ENCODE results near the gene CCBE1. TPM values are rescaled to one million over a fixed set of nuclear protein-coding genes. Genes with fewer than 3 reads are reported as not detected.
A peak's percentile ranks its signal among the peaks of the same experiment; 100 is the strongest.

The CCBE1 gene
- total RNA-seq, 1 donor from 2014 or later: 14.0 TPM

DNA sequence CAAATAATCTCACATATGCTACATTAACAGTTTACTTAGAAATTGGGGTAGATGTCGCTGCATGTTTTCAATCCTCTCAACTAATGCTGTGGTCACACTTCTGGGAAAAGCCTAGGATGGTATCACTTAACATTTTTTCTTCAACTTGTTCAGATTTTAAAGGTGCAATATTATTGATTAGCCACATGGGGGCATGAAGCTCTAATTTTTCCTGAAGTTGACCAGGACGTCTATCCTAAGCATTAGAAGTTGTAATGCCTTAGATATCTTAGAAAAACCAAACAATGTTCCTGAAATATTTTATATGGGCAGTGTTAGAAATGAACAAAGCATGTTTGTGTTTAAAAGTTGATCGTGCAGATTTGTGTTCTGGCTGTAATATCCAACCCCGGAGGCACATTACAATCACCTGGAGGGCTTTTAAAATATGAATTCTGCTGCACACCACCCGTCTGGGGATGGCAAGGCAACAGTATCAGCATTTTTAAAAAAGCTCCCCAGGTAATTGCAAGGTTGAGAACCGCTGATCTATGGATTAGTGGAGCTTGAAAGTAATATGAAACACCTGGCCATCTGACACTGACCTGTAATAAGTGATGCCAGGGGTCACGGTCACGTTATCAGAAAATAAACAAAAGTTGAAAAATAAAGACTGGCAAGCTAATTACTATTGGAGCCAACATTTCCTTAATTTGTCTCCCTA is 237.7 kb downstream of the CCBE1 start:
- H3K9me3 ChIP-seq: no peaks in the 10 kb centered on the region
- H3K4me3 ChIP-seq: no peak overlapping the region
- no peaks in the 10 kb centered on the region for H3K27me3 ChIP-seq (ENCODE audit: low read depth)
- TF ChIP-seq, protein P1, sequence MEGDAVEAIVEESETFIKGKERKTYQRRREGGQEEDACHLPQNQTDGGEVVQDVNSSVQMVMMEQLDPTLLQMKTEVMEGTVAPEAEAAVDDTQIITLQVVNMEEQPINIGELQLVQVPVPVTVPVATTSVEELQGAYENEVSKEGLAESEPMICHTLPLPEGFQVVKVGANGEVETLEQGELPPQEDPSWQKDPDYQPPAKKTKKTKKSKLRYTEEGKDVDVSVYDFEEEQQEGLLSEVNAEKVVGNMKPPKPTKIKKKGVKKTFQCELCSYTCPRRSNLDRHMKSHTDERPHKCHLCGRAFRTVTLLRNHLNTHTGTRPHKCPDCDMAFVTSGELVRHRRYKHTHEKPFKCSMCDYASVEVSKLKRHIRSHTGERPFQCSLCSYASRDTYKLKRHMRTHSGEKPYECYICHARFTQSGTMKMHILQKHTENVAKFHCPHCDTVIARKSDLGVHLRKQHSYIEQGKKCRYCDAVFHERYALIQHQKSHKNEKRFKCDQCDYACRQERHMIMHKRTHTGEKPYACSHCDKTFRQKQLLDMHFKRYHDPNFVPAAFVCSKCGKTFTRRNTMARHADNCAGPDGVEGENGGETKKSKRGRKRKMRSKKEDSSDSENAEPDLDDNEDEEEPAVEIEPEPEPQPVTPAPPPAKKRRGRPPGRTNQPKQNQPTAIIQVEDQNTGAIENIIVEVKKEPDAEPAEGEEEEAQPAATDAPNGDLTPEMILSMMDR (IDR thresholded peaks at IDR 0.05): peak; percentile 53
- no peaks in the 10 kb centered on the region for H3K36me3 ChIP-seq
- DNase-seq: no peak
- H3K27ac ChIP-seq: no peak overlapping the region
- peak; percentile 58 to 72 for ATAC-seq
- H3K4me1 ChIP-seq: no peaks in the 10 kb centered on the region
- intact Hi-C loops (cut with DNase I): no loop called here

DNA sequence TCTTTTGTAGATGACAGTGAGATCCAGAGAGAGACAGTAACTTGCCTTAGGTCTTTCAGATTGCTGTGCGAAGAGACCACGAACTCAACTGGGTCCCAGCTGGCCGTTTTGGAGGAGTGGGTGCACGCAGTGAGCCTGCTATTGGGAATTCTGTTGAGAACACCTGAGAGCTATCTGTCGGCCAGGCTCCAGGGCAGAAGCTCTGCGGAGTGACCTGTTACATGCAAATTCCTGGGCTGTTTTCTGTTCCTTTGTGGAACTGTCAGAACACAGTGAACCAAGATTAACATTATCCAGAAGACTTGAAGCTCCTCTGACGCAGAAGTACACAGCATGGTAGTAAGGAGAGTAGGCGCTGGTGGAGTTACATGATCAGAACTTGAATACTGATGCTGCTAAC is 238.6 kb downstream of the CCBE1 start:
- Histone ChIP-seq H3K9me3 (no peaks in the 10 kb centered on the region), H3K36me3 (no peaks in the 10 kb centered on the region), H3K4me3 (no peak overlapping the region), H3K27ac (no peak overlapping the region), H3K4me1 (no peaks in the 10 kb centered on the region), H3K27me3 (ENCODE audit: low read depth) (no peaks in the 10 kb centered on the region)
- TF ChIP-seq, protein P1 (IDR thresholded peaks at IDR 0.05): no peak
- DNase-seq (no peak), ATAC-seq (no peak)
- intact Hi-C loops (cut with DNase I): no loop called here

DNA sequence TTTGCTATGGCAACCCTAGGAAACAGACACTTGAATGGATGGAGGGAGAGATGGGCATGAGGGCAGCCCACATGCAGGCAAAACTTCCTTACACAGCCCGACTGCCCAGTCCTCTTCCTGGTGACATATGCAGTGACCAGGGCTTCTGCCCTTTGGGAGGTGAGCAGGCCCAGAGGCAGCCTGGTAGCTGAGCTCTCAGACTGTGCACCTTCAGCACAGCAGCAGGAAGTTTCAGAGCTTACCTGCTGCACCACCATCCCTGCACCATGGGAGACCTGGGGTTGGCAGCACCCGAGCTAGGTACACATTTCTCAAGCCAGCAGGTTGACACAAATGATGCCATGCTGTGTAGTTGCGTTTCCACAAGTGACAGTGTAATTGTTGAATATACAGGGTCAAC is 240.6 kb downstream of the CCBE1 start:
- Histone ChIP-seq H3K36me3 (no peaks in the 10 kb centered on the region), H3K9me3 (no peaks in the 10 kb centered on the region), H3K27me3 (ENCODE audit: low read depth) (no peaks in the 10 kb centered on the region), H3K4me1 (no peaks in the 10 kb centered on the region), H3K27ac (no peak overlapping the region), H3K4me3 (no peak overlapping the region)
- ATAC-seq (no peak), DNase-seq (no peak)
- TF ChIP-seq, protein P1 (IDR thresholded peaks at IDR 0.05): no peak
- intact Hi-C loops (cut with DNase I): no loop called here

DNA sequence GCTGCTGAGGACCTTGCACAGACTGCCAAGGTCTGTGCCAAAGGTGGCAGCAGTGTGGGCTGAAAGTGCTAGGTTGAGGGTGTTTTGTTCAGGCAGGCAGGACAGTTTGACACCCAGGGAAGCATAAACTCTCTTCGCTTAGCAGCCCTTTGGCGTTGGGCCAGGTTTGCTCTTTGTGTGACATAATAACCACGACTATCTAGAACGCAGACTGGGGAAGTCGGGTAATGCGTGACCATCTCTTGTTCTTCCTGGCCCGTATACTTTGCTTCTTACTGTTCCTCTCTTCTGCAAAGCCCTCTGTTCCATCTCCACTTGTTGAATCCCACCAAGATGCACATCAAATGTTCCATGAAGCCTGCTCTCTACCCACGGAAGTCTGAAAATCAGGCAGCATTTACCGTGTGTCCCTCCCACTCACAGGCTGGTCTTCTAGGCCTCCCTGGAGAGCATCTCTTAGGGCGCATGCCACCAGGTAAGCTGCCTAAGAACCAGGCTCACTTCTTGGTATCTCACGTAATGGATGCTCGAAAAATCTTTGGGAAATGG is 241.4 kb downstream of the CCBE1 start:
- TF ChIP-seq, protein P1 (IDR thresholded peaks at IDR 0.05): no peak
- ATAC-seq: no peak
- intact Hi-C loops (cut with DNase I): no loop called here
- Histone ChIP-seq H3K4me1 (no peaks in the 10 kb centered on the region), H3K9me3 (no peaks in the 10 kb centered on the region), H3K27ac (no peak overlapping the region), H3K4me3 (no peak overlapping the region), H3K36me3 (no peaks in the 10 kb centered on the region), H3K27me3 (ENCODE audit: low read depth) (no peaks in the 10 kb centered on the region)
- no peak for DNase-seq

DNA sequence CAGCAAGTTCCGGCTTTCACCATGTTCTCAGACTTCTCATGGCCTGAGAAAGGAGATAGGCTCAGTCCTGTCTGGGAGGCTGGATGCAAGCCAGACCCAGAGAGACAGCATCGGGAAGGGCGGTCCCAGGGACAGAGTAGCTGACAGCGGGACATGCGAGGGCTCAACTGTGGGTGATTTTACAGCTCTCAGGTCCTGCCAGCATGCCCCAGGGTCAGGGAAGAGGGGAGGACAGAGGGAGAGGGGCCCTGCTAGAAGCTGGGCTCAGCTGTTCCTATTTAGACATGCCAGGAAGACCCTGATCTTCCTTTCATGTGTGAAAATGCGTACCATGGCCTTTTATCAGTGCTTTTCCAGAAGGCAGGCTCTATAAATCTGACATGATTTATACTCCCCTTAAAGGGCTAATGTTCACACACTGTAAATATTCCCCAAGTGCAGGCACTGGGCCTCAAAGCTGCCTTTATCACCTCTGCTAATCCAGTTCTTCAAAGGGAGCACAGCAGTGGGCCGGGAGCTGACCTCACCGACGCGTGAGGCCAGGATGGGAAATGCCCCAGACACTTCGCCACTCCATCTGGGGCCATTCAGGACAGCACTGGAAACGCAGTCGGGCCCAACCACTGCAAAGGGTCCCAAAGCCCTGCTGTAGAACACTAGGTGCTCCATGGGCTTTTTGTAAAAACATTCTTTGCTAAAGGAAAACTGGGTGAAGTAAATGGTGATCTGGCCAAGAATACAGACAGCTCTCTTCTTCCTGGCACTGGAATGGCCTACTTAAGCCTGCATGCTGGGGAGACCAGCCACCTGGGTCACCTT is 242.1 kb downstream of the CCBE1 start:
- no peaks in the 10 kb centered on the region for H3K36me3 ChIP-seq
- ATAC-seq (no peak), DNase-seq (no peak)
- H3K27ac ChIP-seq: no peak overlapping the region
- TF ChIP-seq, protein P1 (IDR thresholded peaks at IDR 0.05): no peak
- intact Hi-C loops (cut with DNase I): no loop called here
- H3K4me1 ChIP-seq: no peaks in the 10 kb centered on the region
- H3K27me3 ChIP-seq (ENCODE audit: low read depth): no peaks in the 10 kb centered on the region
- no peak overlapping the region for H3K4me3 ChIP-seq
- H3K9me3 ChIP-seq: no peaks in the 10 kb centered on the region

Data from lower lobe of right lung (tissue), 2 donors.